Measurements from ENCODE around the gene CWF19L1.

- TF ChIP-seq CTCF (IDR thresholded peaks at IDR 0.05; ENCODE audit: low read depth, low read length, poor library complexity, severe bottlenecking): no peak
- no peak for TF ChIP-seq EZH2phosphoT487 (IDR thresholded peaks at IDR 0.05; ENCODE audit: borderline replicate concordance, low read length)
These were observed 37.0 kb upstream of the CWF19L1 start for GRCh38 chr10:100304414-100304813.

All from DOHH2 (cell line).